NB4 (cell line): ENCODE measurements around the gene LRRFIP1.
"Not testable (repeated sequence)": the region's sequence is repeated elsewhere in the genome, so short reads cannot be mapped to it uniquely, and the experiment has no call there.

Experiments used
- DNase-seq: peaks from one replicate; pipeline ENCODE4 v3.0.0; 2010; ENCODE audit warnings: low read depth
- H3K4me3 ChIP-seq: one replicate; pipeline ENCODE4 v1.5.1; 2011; ENCODE audit warnings: mild to moderate bottlenecking, low read depth, low read length, moderate library complexity
- CTCF ChIP-seq: IDR thresholded peaks from one replicate; pipeline ENCODE4 v1.5.1; 2012; ENCODE audit warnings: low read depth, low read length
- MAX ChIP-seq: IDR thresholded peaks from 2 replicates; pipeline ENCODE4 v1.6.1; 2011; ENCODE audit warnings: low read depth, low read length
- MYC ChIP-seq: IDR thresholded peaks from 2 replicates; pipeline ENCODE4 v1.6.1; 2011; ENCODE audit warnings: low read depth, low read length
- POLR2A ChIP-seq: IDR thresholded peaks from 2 replicates; pipeline ENCODE4 v1.6.1; 2011; ENCODE audit warnings: mild to moderate bottlenecking; ENCODE audit not compliant: insufficient read length; ENCODE audit errors: extremely low read depth

Gene LRRFIP1

GRCh38 chr2:237757616-237758015 lies 130.2 kb downstream of the LRRFIP1 start:
- DNase-seq, result no peak
- TF ChIP-seq POLR2A, result no peak
- TF ChIP-seq MYC, result no peak
- no peak for TF ChIP-seq CTCF
- no peak for TF ChIP-seq MAX
- no peak overlapping the region for H3K4me3 ChIP-seq

- no peak for TF ChIP-seq MYC
- TF ChIP-seq MAX, result no peak
- no peak for TF ChIP-seq POLR2A
- TF ChIP-seq CTCF, result no peak
- no peak overlapping the region for H3K4me3 ChIP-seq
- peak; percentile 21 for DNase-seq
These were observed 130.8 kb downstream of the LRRFIP1 start for GRCh38 chr2:237758185-237758584.

GRCh38 chr2:237759176-237759575 lies 131.8 kb downstream of the LRRFIP1 start:
- no peak for DNase-seq
- TF ChIP-seq MYC (no peak), CTCF (no peak), POLR2A (no peak), MAX (no peak)
- H3K4me3 ChIP-seq, result no peak overlapping the region

- H3K4me3 ChIP-seq, result no peak overlapping the region
- no peak for TF ChIP-seq POLR2A
- TF ChIP-seq CTCF, result no peak
- no peak for TF ChIP-seq MYC
- TF ChIP-seq MAX, result no peak
These were observed 133.4 kb downstream of the LRRFIP1 start for GRCh38 chr2:237760506-237761502.

GRCh38 chr2:237762291-237763182 lies 135.2 kb downstream of the LRRFIP1 start:
- not testable (repeated sequence) for DNase-seq, H3K4me3 ChIP-seq

More at GRCh38 chr2:237760506-237761502, 133.4 kb downstream of the LRRFIP1 start:
- no peak for DNase-seq

GRCh38 chr2:237763812-237764211 lies 136.4 kb downstream of the LRRFIP1 start:
- TF ChIP-seq CTCF, result no peak
- TF ChIP-seq MAX, result no peak
- TF ChIP-seq MYC, result no peak
- TF ChIP-seq POLR2A, result no peak
- no peak for DNase-seq
- no peak overlapping the region for H3K4me3 ChIP-seq

- not testable (repeated sequence) for DNase-seq, H3K4me3 ChIP-seq
These were observed 137.7 kb downstream of the LRRFIP1 start for GRCh38 chr2:237765122-237765521.
